AG08396 (cell line): Measurements from ENCODE around the gene KCNQ4.
A peak's percentile ranks its signal among the peaks of the same experiment; 100 is the strongest.

Experiments
- DNase-seq: peaks from one replicate; pipeline ENCODE4 v3.0.0; 2012; ENCODE audit warnings: low spot score, mixed read lengths

The KCNQ4 gene

GRCh38 chr1:40777224-40777970 is 6.2 kb upstream of the KCNQ4 start:
- no peak for DNase-seq

GRCh38 chr1:40780678-40781607 is 2.6 kb upstream of the KCNQ4 start:
- no peak for DNase-seq

GRCh38 chr1:40781608-40781971 is 2.0 kb upstream of the KCNQ4 start:
- DNase-seq, result no peak

GRCh38 chr1:40782371-40782956 is 1.1 kb upstream of the KCNQ4 start:
- DNase-seq, result peak; percentile 29

- peak; percentile 56 for DNase-seq
These were observed 669 bp downstream of the KCNQ4 start for GRCh38 chr1:40784141-40784770.

- no peak for DNase-seq
These were observed 1.2 kb downstream of the KCNQ4 start for GRCh38 chr1:40784771-40785151.

- DNase-seq, result no peak
These were observed 1.9 kb downstream of the KCNQ4 start for GRCh38 chr1:40785446-40785845.

- no peak for DNase-seq
These were observed 2.8 kb downstream of the KCNQ4 start for GRCh38 chr1:40786171-40786994.

GRCh38 chr1:40786995-40787705 is 3.6 kb downstream of the KCNQ4 start:
- no peak for DNase-seq

- DNase-seq, result no peak
These were observed 4.4 kb downstream of the KCNQ4 start for GRCh38 chr1:40787737-40788560.

- no peak for DNase-seq
These were observed 5.2 kb downstream of the KCNQ4 start for GRCh38 chr1:40788561-40789341.

- no peak for DNase-seq
These were observed 5.7 kb downstream of the KCNQ4 start for GRCh38 chr1:40789342-40789598.

- no peak for DNase-seq
These were observed 6.3 kb downstream of the KCNQ4 start for GRCh38 chr1:40789661-40790430.

- no peak for DNase-seq
These were observed 8.4 kb downstream of the KCNQ4 start for GRCh38 chr1:40792036-40792435.

- DNase-seq, result no peak
These were observed 10.0 kb downstream of the KCNQ4 start for GRCh38 chr1:40793617-40794016.

GRCh38 chr1:40794048-40794447 is 10.5 kb downstream of the KCNQ4 start:
- no peak for DNase-seq

- no peak for DNase-seq
These were observed 11.6 kb downstream of the KCNQ4 start for GRCh38 chr1:40794974-40795715.
